ENCODE measurements around the gene MALRD1. TPM values are rescaled to one million over a fixed set of nuclear protein-coding genes. Genes with fewer than 3 reads are reported as not detected.

The MALRD1 gene
- total RNA-seq, 4 donors from 2014 or later, result 0.23 TPM; not detected in 3

- TF ChIP-seq CTCF (IDR thresholded peaks at IDR 0.05), result no peak
- no peak for TF ChIP-seq POLR2A (IDR thresholded peaks at IDR 0.05)
- no peak overlapping the region for H3K4me3 ChIP-seq (ENCODE audit: low read depth, poor library complexity, severe bottlenecking)
- WGBS, 2 donors, result 90% methylated on average over 6 of the region's 6 CpGs
- no peak for DNase-seq (ENCODE audit: low spot score in 2 of 2)
- intact Hi-C loops (cut with DNase I; ENCODE audit: low total_unique reads), result no loop called here
Measured at GRCh38 chr10:19578571-19578970, 530.0 kb downstream of the MALRD1 start.

GRCh38 chr10:19579761-19580545, 531.4 kb downstream of the MALRD1 start:
- no peak for TF ChIP-seq POLR2A (IDR thresholded peaks at IDR 0.05)
- TF ChIP-seq CTCF (IDR thresholded peaks at IDR 0.05), result no peak
- no peak for DNase-seq (ENCODE audit: low spot score in 2 of 2)
- H3K4me3 ChIP-seq (ENCODE audit: low read depth, poor library complexity, severe bottlenecking), result no peak overlapping the region
- intact Hi-C loops (cut with DNase I; ENCODE audit: low total_unique reads), result no loop called here
- WGBS, 2 donors, result 72 to 75% methylated on average over 7 of the region's 7 CpGs

GRCh38 chr10:19580691-19581090, 532.1 kb downstream of the MALRD1 start:
- 76 to 86% methylated on average over 1 of the region's 1 CpG for WGBS, 2 donors
- no peak overlapping the region for H3K4me3 ChIP-seq (ENCODE audit: low read depth, poor library complexity, severe bottlenecking)
- TF ChIP-seq POLR2A (IDR thresholded peaks at IDR 0.05) (no peak), CTCF (IDR thresholded peaks at IDR 0.05) (no peak)
- DNase-seq (ENCODE audit: low spot score in 2 of 2), result no peak
- intact Hi-C loops (cut with DNase I; ENCODE audit: low total_unique reads), result no loop called here

GRCh38 chr10:19588608-19589007, 540.0 kb downstream of the MALRD1 start:
- no peak for DNase-seq (ENCODE audit: low spot score in 2 of 2)
- TF ChIP-seq POLR2A (IDR thresholded peaks at IDR 0.05), result no peak
- TF ChIP-seq CTCF (IDR thresholded peaks at IDR 0.05), result no peak
- WGBS, 2 donors, result 69 to 72% methylated on average over 8 of the region's 8 CpGs
- intact Hi-C loops (cut with DNase I; ENCODE audit: low total_unique reads), result no loop called here
- no peak overlapping the region for H3K4me3 ChIP-seq (ENCODE audit: low read depth, poor library complexity, severe bottlenecking)

GRCh38 chr10:19592276-19592675, 543.7 kb downstream of the MALRD1 start:
- no peak overlapping the region for H3K4me3 ChIP-seq (ENCODE audit: low read depth, poor library complexity, severe bottlenecking)
- intact Hi-C loops (cut with DNase I; ENCODE audit: low total_unique reads), result no loop called here
- WGBS, 2 donors, result 88 to 97% methylated on average over 5 of the region's 5 CpGs
- no peak for DNase-seq (ENCODE audit: low spot score in 2 of 2)
- TF ChIP-seq POLR2A (IDR thresholded peaks at IDR 0.05) (no peak), CTCF (IDR thresholded peaks at IDR 0.05) (no peak)

Measured in lower leg skin (tissue), 4 donors.